Measurements from ENCODE around the gene KIAA1671.

Gene KIAA1671

GRCh38 chr22:25153961-25154666 lies 201.6 kb downstream of the KIAA1671 start:
- no peak for DNase-seq

DNA sequence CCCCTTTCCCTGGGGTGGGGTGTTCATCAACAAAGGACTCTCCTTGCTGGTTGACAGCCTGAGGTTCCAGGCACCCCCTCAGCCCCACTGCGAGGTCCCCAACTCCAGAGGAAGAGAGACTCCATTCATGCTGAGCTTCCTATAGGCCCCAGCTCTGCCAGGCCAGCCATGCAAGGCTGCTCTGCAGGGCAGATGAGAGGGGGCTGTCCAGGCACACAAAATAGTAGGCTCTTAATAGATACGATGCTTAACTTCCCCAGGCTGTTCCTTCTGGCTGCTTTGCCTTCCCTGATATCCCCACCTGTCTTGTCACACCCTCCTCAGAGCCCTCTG lies 202.1 kb downstream of the KIAA1671 start:
- DNase-seq, result no peak

- DNase-seq, result no peak
Observed at GRCh38 chr22:25156736-25157135, 204.2 kb downstream of the KIAA1671 start.

DNA sequence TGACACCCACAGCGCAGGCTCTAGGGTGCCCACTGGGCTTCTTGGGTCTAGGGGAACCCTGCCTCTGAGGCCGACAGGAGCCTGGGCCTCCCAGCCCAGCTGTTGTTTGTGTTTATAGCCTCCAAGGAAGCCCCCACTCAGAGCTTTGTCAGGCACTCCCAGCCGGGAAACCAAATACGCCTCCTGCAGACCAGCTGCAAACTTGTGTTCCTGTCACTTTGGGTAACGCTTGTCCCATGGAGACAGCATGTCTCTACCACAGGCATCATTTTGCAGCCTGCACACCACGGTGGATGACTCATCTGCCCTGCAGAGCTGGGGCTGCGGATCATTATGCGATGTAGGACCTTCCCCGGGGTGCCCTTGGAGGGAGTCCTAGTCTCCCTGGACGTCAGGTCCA lies 206.5 kb downstream of the KIAA1671 start:
- no peak for DNase-seq

GRCh38 chr22:25160120-25160996 lies 207.8 kb downstream of the KIAA1671 start:
- DNase-seq, result no peak

GRCh38 chr22:25161017-25161915 lies 208.8 kb downstream of the KIAA1671 start:
- DNase-seq, result no peak

- no peak for DNase-seq
Observed at GRCh38 chr22:25161916-25162530, 209.5 kb downstream of the KIAA1671 start.

- no peak for DNase-seq
Observed at GRCh38 chr22:25162561-25162960, 210.0 kb downstream of the KIAA1671 start.

GRCh38 chr22:25165785-25166184 lies 213.3 kb downstream of the KIAA1671 start:
- no peak for DNase-seq

DNA sequence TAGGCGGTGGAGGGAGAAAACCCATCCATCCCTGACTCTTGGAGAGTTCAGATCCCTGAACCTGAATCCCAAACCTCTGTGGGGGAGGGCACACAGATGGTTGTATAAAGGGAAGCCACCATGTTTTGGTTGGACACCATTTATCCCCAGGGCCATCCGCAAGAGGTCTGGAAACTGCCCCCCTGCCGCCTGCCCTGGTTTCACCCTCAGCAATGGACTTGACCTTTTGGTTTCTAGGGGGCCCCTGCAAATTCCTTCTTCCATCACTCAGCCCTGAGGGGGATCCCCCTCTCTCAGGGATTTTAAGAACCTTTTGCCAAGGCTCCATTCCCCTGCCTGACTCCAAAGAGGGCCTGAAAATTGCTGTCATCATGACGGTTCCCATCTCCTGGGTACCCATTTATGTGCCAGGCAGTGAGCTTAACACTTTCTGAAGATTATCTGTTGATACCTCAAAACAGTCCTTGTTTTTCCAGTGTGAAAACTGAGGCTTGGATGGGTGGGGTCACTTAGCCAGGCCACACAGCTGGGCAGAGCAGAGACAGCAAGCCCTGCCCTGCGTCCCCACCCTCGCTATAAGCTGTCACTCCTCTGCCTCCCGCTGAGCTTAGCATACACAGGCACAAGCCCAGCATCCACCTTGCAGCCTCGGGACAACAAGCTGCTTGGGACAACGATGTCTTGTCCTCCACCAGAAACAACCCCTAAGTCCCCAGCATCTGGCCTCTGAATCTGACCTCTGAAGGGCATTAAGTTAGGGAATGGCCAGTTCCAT lies 213.9 kb downstream of the KIAA1671 start:
- no peak for DNase-seq

DNA sequence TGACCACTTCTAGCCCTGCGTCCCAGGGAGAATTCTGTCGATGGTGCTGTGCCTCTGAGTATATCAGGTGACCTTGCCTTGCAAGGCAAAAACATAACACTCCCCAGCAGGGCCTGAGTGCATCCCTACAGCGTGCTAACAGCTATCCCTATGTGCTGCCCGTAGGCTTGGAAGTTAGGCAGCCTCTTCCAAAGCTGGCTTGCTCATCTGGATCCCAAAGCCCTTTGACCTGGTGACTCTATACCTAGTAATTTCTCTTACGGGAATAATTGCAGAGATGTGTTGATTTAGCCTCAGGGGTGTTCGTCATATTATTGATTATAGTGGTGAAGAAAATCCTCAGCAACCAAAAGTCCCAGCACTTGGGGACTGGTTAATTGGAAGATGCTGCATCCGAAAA lies 214.6 kb downstream of the KIAA1671 start:
- DNase-seq, result no peak

GRCh38 chr22:25167834-25168601 lies 215.5 kb downstream of the KIAA1671 start:
- DNase-seq, result no peak

DNA sequence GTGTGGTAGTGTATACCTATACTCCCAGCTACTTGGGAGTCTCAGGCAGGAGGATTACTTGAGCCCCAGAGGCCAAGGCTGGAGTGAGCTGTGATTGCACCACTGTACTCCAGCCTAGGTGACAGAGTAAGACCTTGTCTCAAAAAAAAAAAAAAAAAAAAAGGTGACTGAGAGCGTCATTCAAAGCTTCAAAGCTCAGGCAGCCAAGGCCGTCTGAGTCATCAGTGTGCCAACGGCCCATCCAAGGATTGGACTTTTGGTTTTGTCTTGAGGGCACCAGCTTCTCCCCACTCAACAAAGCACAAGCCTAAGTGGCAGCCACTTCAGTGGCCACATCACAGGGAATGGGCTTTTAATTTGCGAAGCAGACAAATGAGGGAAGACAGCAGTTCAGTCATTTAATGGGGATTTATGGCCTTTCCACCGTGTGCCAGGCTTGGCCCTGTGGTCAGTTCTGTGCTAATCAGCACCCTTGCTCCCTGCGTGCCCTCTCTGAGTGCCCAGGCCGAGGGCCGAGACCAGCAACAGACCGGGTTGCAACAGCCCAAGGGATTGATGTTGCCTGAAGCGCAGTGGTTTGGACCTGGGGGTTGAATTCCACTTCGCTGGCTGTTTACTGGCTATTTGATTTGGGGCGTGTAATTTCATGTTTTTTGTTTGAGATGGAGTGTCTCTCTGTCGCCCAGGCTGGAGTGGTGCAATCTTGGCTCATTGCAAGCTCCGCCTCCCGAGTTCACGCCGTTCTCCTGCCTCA lies 216.9 kb downstream of the KIAA1671 start:
- no peak for DNase-seq

GRCh38 chr22:25170426-25170980 lies 218.0 kb downstream of the KIAA1671 start:
- no peak for DNase-seq

GRCh38 chr22:25172153-25172552 lies 219.6 kb downstream of the KIAA1671 start:
- DNase-seq, result peak; percentile 20

- no peak for DNase-seq
Observed at GRCh38 chr22:25174156-25174887, 221.8 kb downstream of the KIAA1671 start.

GRCh38 chr22:25174888-25175411 lies 222.4 kb downstream of the KIAA1671 start:
- DNase-seq, result no peak

DNA sequence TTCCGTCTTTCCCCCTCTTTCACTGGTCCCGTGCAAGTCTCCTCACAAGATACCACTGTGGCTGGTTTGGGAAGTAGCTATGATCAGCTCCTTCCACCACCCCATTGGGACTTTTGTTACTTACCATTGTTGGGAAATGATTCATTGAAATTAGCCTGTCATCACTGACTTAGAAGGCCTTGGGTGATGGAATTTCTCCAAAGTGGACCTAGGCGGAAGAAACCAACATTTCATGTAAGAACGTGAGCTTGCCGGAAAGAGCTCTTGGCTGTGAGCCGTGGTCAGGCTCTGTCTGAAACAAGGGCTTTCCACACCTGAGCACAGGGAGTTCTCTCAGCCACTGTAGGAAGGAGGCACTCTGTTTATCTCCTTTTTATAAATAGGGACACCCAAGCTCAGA lies 223.7 kb downstream of the KIAA1671 start:
- no peak for DNase-seq

DNA sequence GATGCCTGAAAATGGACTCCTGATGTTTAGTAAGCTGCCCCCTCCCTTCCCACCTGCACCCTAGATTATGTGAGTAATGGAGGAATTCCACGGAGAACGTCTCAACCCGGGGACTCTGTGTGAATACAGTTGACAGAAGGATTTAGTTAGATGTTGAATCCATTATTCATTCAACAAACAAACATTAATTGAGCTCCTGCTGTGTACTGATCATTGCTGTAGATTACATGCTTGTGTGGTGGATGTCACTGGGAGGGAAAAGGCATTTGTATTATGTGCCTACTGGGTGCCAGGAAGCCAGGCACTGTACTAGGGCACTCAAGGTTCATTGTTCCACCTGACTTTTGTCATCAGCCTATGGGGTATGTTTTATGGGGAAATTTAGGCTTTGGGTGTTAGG lies 224.3 kb downstream of the KIAA1671 start:
- no peak for DNase-seq
